GM19043 (cell line): ENCODE results near the gene RABGGTA.

Source experiments
- ATAC-seq: cut with Tn5 transposase; IDR thresholded peaks from one replicate; pipeline ENCODE4 v1.9.1; 2021; ENCODE audit warnings: low read depth; ENCODE audit not compliant: unreplicated experiment

The RABGGTA gene

DNA sequence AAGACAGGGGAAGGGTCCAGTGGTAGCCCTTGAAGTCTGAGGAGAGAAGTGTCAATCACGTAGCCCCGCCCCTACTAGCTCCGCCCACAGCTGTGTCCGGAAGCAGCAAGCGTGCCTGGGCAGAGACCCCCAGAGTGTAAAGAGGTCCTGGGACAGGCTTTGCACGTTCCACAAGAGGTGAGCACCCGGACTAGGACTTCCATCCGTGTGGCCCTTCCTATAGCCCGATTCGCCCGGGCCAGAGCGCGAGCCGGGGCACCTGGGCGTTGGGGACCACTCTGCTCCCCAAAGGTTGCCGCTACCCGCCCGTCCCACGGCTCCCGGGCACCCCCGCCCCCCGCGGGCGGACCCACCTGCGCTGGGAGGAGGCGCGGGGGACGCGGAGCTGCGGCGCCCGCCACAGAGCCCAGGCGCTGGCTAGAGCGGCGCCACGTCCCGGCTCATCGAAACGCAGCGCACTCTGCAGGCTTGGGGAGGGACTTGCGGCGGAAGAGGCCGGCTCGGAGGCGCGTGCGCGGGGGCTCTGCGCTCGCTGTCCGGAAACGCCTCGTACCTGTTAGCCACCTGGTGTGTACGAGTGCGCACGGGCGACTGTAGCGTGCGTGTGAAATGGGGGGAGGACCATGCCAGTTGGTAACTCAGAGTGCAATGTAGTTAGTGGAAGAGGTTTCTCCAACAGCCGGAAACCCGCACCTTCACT lies at the start of gene RABGGTA:
TSS of gene RABGGTA (minus strand) at position 464 of the 700 bp plus-strand sequence. CDS start 482 bp downstream, outside the sequence.
- ATAC-seq: peak; percentile 86

DNA sequence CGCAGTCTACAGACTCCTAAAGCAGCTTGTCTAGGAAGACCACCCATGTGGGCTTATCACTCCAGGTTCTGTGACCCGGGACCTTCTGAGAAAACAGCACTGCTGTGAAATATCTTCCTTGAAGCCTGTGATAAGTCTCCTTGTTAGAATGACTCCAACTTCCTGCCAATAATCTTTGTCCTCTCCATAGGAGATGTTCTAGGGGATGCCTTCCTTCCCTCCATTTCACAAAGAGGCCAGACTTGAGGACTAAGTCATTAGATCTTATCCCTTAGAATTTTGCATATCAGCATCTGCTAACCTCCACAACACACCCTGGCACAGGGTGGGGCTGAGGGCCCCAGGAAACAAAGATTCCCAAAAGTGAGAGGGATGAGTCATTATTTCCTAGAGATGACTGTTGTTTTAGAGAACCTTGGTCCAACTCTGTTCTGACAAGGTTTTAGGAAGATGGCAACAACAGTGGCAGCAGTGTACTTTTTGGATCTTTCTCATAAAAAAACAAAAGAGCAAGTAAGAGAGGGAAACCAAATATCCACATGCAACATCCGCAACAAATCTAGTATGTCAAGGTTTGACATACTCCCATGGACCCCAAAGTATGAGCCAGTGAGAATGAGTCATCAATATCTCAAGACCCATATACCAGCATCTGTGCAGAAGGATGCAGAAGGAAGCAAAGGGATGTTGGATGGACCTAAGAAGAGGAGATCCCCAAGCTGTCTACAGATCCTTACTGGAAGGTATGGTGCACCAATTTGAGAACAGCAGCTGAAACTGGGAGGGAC lies 45.9 kb upstream of the RABGGTA start:
- no peak for ATAC-seq

DNA sequence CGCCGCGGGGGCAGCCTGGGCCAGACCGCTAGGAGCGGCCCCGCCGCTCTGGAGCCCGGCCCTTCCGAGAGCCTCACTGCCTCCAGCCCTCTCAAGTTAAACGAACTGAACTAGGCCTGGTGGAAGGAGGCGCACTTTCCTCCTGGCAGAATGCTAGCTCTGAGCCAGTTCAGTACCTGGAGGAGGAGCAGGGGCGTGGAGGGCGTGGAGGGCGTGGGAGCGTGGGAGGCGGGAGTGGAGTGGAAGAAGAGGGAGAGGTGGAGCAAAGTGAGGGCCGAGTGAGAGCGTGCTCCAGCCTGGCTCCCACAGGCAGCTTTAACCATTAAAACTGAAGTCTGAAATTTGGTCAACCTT lies 45.2 kb upstream of the RABGGTA start:
- ATAC-seq: no peak

DNA sequence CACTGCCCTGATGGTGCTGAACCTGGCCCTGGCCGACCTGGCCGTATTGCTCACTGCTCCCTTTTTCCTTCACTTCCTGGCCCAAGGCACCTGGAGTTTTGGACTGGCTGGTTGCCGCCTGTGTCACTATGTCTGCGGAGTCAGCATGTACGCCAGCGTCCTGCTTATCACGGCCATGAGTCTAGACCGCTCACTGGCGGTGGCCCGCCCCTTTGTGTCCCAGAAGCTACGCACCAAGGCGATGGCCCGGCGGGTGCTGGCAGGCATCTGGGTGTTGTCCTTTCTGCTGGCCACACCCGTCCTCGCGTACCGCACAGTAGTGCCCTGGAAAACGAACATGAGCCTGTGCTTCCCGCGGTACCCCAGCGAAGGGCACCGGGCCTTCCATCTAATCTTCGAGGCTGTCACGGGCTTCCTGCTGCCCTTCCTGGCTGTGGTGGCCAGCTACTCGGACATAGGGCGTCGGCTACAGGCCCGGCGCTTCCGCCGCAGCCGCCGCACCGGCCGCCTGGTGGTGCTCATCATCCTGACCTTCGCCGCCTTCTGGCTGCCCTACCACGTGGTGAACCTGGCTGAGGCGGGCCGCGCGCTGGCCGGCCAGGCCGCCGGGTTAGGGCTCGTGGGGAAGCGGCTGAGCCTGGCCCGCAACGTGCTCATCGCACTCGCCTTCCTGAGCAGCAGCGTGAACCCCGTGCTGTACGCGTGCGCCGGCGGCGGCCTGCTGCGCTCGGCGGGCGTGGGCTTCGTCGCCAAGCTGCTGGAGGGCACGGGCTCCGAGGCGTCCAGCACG lies 44.6 kb upstream of the RABGGTA start:
- ATAC-seq: no peak

DNA sequence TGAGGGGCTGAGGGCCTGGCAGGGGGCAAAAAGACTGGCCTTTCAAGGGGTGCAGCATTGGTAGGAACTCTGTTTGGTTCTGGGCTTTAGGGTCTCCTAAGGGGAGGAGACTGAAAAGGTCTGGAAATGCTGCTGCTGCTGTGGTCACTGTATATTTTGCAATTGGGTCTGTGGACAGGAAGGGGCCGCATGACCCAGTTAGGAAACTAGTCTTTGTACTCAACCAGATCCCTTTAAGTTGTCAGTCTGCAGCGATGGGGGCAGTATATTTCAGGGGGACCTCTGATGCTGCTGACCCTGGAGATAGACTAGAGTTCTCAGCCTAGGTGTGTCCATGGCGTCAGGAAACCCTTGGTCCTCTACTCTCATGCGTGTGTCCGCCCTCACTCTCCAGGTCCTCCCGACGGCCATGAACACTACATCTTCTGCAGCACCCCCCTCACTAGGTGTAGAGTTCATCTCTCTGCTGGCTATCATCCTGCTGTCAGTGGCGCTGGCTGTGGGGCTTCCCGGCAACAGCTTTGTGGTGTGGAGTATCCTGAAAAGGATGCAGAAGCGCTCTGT lies 43.9 kb upstream of the RABGGTA start:
- ATAC-seq: no peak

DNA sequence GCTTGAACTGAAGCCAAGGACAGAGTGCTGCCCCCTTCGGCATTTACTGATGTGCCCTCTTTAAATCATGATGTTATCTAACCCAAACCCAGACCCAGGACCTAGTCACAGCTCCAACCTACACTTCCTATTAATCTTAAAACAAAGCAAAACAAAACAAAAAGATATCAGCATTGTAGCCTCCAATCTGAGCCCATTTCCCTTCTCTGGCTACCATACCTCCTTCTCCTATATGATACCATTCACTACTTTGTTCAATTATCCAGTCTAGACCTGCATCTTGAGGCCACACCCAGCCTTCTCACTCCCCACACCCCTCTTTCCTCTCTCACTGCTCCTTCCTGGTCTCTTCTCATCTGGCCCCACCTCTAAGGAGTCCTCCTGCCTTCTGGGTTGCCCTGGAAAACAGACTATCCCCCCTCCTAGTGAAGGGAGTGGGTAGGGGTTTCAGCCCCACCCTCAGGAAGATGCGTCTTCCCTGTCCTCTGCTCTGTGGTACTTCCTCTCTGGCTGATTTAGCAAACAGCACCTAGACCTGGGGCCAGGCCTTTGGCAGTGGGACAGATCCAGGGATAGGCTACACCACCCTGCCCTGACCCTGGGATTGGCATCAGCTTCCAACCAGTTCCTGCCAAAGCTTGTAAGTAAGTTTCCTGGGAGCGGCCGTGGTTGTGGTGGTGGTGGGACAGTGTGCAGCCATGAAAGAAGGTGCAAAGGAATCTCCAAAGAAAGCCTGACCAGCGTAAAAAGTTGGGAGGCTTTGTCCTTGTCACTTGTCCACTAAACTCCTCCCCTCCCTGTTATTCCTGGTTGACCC lies 43.2 kb upstream of the RABGGTA start:
- no peak for ATAC-seq

DNA sequence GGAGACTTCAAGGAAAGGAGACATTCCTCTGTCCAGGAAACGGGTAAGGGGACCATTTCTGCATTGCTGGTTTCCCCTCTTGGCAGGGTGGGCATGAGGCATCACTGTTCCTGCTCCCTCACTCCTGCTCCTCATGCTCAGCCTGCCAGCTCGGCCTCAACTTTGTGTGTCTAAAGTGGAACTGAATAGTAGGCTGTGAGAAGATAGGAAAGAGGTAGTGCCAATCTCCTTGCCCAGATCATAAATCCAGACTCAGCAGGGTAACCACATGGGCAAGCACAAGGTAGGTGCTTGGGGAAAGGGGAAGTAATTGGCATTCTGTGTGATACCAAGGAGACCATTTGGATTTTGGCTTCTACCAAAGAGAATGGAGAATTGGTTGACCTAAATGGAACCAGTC lies 42.5 kb upstream of the RABGGTA start:
- no peak for ATAC-seq

GRCh38 chr14:24312736-24313507 lies 41.5 kb upstream of the RABGGTA start:
- no peak for ATAC-seq

GRCh38 chr14:24311837-24312615 lies 40.6 kb upstream of the RABGGTA start:
- ATAC-seq: no peak

DNA sequence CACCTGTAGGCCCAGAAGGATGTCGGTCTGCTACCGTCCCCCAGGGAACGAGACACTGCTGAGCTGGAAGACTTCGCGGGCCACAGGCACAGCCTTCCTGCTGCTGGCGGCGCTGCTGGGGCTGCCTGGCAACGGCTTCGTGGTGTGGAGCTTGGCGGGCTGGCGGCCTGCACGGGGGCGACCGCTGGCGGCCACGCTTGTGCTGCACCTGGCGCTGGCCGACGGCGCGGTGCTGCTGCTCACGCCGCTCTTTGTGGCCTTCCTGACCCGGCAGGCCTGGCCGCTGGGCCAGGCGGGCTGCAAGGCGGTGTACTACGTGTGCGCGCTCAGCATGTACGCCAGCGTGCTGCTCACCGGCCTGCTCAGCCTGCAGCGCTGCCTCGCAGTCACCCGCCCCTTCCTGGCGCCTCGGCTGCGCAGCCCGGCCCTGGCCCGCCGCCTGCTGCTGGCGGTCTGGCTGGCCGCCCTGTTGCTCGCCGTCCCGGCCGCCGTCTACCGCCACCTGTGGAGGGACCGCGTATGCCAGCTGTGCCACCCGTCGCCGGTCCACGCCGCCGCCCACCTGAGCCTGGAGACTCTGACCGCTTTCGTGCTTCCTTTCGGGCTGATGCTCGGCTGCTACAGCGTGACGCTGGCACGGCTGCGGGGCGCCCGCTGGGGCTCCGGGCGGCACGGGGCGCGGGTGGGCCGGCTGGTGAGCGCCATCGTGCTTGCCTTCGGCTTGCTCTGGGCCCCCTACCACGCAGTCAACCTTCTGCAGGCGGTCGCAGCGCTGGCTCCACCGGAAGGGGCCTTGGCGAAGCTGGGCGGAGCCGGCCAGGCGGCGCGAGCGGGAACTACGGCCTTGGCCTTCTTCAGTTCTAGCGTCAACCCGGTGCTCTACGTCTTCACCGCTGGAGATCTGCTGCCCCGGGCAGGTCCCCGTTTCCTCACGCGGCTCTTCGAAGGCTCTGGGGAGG lies 39.5 kb upstream of the RABGGTA start, which contains the start of gene LTB4R:
TSS of gene LTB4R (plus strand) at position 857 of the 959 bp plus-strand sequence. CDS start 4,150 bp downstream, outside the sequence.
- peak; percentile 64 for ATAC-seq

DNA sequence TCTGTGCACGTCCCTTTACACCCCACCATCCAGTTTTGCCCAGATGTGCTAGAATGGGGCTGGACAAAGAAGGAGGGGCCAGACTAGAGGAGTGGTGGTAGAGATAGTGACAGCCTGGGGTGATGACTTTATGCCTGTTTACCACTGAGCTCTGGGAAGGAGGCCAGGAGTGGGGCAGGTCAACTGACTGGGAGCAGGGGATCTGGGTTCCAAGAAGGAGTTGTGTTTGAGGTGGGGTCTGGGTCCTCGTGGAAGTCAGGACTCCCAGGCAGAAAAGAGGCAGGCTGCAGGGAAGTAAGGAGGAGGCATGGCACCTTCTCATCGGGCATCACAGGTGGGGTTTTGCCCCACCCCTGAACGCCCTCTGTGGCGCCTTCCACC lies 38.9 kb upstream of the RABGGTA start:
- no peak for ATAC-seq

DNA sequence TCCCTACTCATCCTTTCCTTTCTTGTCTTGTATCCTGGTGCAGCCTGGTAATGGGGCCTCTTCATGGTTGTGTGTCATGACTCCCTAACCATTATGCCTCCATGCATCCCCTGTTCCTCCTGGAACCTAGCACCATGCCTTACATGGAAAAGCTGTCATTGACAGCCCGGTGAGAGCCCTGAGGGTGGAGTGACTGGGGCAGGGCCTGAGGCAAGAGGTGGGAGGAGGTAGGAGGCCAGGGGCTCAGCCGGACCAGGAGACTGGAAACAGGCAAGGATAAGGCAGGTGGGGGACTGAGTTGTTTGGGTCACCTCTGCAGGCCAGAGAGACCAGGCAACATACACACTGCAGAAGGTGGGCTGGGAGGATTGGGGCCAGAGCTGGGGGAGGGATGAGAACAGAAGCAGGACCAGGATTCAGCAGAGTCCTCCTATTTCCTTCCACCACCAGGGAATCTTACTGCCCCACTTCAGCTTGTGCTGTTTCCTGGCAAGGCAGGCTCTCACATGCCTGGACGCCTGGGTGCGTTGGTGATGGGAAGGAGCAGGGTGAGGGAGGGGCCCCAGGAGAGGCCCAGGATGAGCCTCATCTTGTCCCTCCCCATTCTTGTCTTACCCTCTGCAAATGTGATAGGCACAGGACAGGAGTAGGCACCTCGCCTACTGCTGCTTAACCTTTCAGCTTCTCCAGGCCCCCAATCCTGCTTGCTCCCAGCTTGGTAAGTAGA lies 38.3 kb upstream of the RABGGTA start, which contains the start of gene LTB4R2:
TSS of gene LTB4R2 (plus strand) at position 603 of the 727 bp plus-strand sequence. CDS start 525 bp downstream, outside the sequence.
- no peak for ATAC-seq

GRCh38 chr14:24308342-24309124 lies 37.1 kb upstream of the RABGGTA start:
- ATAC-seq: no peak

DNA sequence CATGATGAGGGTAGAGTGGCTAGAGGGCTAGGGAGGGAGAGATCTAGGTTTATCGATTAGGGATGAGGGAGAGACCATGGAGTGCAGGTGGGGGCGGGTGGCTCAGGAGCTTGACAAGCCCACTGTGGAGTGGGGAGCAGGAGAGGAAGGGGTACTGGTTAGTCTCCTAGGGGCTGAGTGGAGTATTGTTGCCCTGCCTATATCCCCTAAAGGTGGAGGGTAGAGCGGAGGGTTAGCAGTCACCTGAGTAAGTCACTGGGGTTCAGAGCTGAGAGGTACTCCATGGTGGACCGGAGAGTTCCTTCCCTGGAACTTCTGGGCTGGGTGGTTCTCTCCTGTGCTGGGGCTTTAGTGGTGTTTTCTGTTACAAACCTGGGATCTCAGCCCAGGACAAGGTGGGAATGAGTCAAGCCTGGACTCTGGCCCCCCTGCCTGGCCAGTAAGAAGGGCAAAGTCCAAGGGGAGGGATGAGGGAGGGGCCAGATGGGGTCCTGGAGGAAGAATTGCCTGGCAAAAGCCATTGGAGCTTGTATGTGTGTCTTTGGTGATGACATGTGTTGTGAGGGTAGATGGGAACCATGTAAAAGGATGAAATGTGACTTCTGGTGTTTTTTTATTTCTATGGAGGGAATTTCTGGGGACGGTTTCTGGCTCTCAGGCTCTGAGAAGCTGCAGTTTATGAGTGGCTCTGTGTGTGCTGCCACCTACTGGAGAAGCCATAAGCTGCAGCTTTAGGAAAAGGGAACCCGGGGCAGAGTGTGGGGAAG lies 36.4 kb upstream of the RABGGTA start, which contains the start of gene CIDEB:
TSS of gene CIDEB (minus strand) at position 403 of the 767 bp plus-strand sequence. CDS start at position 284, 119 bp downstream.
- ATAC-seq: no peak

DNA sequence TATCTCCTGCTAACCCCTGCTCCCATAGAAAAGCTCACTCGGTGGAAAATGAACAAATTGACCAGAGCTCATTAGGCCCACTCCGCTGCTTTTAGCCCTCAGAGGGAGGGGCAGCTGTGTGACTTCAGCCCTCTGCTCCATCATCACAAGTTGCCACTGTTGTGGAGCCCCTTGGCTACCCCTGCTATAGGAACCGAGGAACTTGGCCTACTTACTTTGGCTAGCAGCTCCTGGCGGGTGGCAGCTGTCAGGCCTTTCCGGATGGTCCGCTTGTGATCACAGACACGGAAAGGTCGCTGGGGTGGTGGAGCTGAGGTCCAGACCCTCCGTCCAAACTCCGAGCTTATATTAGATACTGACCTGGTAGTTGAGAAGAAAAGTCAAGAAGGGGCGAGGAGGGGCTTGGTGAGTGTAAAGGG lies 35.8 kb upstream of the RABGGTA start:
- ATAC-seq: no peak
